ENCODE results near the gene TM9SF3. TPM values are rescaled to one million over a fixed set of nuclear protein-coding genes. Genes with fewer than 3 reads are reported as not detected.

The TM9SF3 gene
- total and polyA plus RNA-seq, 10 of the 15 experiments (the other 5 are each of a cell fraction or from before 2014, with no cell fraction given) = 17.1 to 85.4 (median 44.9) TPM

DNA sequence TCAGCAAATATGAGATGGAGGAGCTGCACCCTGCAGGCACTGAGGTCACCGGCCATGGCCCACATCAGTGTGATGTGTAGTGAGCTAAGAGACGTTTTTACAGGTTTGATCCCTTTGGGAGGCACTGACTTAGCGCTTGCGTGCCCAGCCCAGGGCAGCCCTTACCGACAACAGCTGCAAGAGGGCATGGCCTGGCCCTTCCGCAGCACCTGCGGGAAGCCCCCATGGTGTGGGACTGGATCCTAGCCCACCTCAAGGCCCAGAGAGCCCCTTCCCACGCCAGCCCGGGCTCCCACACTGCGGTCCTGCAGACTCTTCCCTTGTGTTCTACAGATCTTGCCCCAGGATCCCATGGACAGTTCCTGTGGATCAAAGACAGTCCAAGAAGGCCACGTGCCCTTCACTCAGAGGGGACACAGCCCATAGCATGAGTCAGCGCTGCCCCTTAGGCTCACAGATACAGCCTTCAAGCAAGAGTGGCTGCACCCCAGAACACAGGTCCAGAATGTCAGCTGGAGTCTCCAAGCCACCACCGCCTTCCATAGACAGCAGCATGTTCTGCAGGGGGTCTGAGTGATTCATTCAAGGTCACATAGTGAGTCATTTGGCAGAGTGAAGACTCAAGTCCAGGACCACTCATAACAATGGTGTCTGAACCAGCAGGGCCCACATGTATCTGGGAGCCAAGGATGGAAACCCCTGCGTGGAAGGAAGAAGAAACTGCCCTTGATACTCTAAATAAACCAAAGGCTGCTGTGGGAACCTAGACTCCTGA, 98.5 kb downstream of the TM9SF3 start (continued):
- TF ChIP-seq MYC (IDR thresholded peaks at IDR 0.05; ENCODE audit: insufficient read depth, insufficient read length, insufficient replicate concordance, low read length, severe bottlenecking) = no peak
- TF ChIP-seq BACH1 (IDR thresholded peaks at IDR 0.05; ENCODE audit: borderline replicate concordance) = no peak
- TF ChIP-seq BHLHE40 (IDR thresholded peaks at IDR 0.05; ENCODE audit: borderline replicate concordance in 1 of 2, low read depth in 2 of 2, low read length in 1 of 2) = no peak
- TF ChIP-seq NRF1 (conservative IDR thresholded peaks at IDR 0.05; ENCODE audit: low read depth, low read length) = no peak
- no peak for TF ChIP-seq MTA3 (IDR thresholded peaks at IDR 0.05; ENCODE audit: borderline replicate concordance, low read length)
- TF ChIP-seq SPI1 (IDR thresholded peaks at IDR 0.05; ENCODE audit: borderline replicate concordance, insufficient read depth, low read depth, low read length) = no peak
- no peak for TF ChIP-seq POLR2AphosphoS2 (IDR thresholded peaks at IDR 0.05; ENCODE audit: low read depth, low read length)

DNA sequence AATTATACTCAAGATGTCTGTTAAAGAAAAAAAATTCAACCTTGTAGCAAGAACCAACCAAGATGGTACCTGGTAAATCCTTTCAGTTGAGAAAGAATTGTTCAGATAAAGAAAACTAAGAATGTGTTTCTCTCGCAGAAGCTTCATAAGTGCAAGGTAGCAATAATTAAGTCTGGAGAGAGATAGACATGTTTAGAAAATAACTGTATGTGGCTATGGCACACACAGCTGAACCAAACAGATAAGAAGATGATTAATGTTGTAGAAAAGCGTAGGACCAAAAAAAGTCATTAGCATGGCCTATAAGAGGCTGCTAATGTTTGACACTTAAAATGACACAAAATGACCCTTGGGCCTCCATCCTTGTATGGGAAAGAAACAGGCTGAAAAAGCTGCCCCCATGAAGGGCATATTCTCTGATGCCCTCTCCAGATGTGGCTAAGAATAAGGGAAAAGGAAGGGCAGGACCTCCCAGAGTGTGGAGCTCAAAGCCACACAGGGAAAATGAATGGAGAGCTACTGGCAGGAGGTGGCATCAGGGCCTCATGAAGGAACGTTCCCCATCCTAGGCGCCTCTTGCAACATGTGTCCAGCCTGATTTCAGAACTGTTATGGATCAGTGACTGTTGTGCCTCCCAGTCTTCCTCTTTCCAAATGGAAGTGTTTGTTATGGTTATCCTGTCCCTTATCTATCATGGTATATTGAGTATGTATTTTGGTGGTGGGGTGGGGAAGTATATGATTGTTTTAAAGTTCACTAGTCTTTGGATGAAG, 103.8 kb downstream of the TM9SF3 start:
- H3K4me3 ChIP-seq = no peak overlapping the region
- no peak for FAIRE-seq
- SMC1A ChIA-PET (ENCODE audit: uncharacterized antibody, unreplicated experiment) = interaction anchor here (1.0 kb wide), 1 partner anchor 11 kb away, joined by 3 read pairs; no protein-coding TSS in a partner anchor
- no peak overlapping the region for H2AFZ ChIP-seq (ENCODE audit: control insufficient read depth, low read depth, low read length)
- H3K36me3 ChIP-seq (ENCODE audit: control insufficient read depth in 2 of 2, insufficient read depth in 2 of 2, low read length in 1 of 2) = no peaks in the 10 kb centered on the region
- CTCF ChIA-PET = no interaction called here
- H3K9me3 ChIP-seq (replicated peaks; ENCODE audit: control insufficient read depth, insufficient read depth, low read length) = no peaks in the 10 kb centered on the region
- H3K27me3 ChIP-seq (replicated peaks in 1 of 2; ENCODE audit: control insufficient read depth in 2 of 2, insufficient read depth in 2 of 2, low read length in 1 of 2) = no peaks in the 10 kb centered on the region
- TF ChIP-seq, protein P1, sequence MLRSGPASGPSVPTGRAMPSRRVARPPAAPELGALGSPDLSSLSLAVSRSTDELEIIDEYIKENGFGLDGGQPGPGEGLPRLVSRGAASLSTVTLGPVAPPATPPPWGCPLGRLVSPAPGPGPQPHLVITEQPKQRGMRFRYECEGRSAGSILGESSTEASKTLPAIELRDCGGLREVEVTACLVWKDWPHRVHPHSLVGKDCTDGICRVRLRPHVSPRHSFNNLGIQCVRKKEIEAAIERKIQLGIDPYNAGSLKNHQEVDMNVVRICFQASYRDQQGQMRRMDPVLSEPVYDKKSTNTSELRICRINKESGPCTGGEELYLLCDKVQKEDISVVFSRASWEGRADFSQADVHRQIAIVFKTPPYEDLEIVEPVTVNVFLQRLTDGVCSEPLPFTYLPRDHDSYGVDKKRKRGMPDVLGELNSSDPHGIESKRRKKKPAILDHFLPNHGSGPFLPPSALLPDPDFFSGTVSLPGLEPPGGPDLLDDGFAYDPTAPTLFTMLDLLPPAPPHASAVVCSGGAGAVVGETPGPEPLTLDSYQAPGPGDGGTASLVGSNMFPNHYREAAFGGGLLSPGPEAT (IDR thresholded peaks at IDR 0.05; ENCODE audit: low read depth) = no peak
- TF ChIP-seq PAX8 (IDR thresholded peaks at IDR 0.05) = no peak
- TF ChIP-seq, protein P2, sequence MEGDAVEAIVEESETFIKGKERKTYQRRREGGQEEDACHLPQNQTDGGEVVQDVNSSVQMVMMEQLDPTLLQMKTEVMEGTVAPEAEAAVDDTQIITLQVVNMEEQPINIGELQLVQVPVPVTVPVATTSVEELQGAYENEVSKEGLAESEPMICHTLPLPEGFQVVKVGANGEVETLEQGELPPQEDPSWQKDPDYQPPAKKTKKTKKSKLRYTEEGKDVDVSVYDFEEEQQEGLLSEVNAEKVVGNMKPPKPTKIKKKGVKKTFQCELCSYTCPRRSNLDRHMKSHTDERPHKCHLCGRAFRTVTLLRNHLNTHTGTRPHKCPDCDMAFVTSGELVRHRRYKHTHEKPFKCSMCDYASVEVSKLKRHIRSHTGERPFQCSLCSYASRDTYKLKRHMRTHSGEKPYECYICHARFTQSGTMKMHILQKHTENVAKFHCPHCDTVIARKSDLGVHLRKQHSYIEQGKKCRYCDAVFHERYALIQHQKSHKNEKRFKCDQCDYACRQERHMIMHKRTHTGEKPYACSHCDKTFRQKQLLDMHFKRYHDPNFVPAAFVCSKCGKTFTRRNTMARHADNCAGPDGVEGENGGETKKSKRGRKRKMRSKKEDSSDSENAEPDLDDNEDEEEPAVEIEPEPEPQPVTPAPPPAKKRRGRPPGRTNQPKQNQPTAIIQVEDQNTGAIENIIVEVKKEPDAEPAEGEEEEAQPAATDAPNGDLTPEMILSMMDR (IDR thresholded peaks at IDR 0.05 in 2 of 3, conservative IDR thresholded peaks at IDR 0.05 in 1 of 3; ENCODE audit: control insufficient read depth in 2 of 3, extremely low read depth in 1 of 3, insufficient read depth in 1 of 3, low read depth in 3 of 3, low read length in 3 of 3) = no peak
- DNase-seq (ENCODE audit: low read depth, low spot score) = no peak
- H3K79me2 ChIP-seq (ENCODE audit: control insufficient read depth, insufficient read depth, low read length) = no peaks in the 10 kb centered on the region
- H3K9ac ChIP-seq (ENCODE audit: control insufficient read depth, insufficient read depth, low read length) = no peak overlapping the region
- no peak for ATAC-seq
- H4K20me1 ChIP-seq (ENCODE audit: control insufficient read depth, insufficient read depth) = no peaks in the 10 kb centered on the region
- intact Hi-C loops (cut with micrococcal nuclease; ENCODE audit: unreplicated experiment) = no loop called here
- H3K4me2 ChIP-seq (ENCODE audit: control insufficient read depth, insufficient read depth) = no peak overlapping the region
- no peaks in the 10 kb centered on the region for H3K4me1 ChIP-seq (ENCODE audit: control insufficient read depth, insufficient read depth, low read length)
- WGBS (ENCODE audit: insufficient coverage, insufficient replicate concordance, low lambda C conversion rate, missing lambda C conversion rate) = 47% methylated on average over 4 of the region's 4 CpGs
- H3K27ac ChIP-seq (ENCODE audit: control insufficient read depth, insufficient read depth) = no peak overlapping the region
- no TSS peak for BruUV-seq (replicated peaks)
- POLR2A ChIA-PET = interaction anchor here (0.7 kb wide), 1 partner anchor 449 kb away, joined by 3 read pairs; no protein-coding TSS in a partner anchor
- in situ Hi-C loops (cut with MboI) = no loop called here
- RAD21 ChIA-PET (ENCODE audit: unreplicated experiment) = no interaction called here

Measured in GM12878 (cell line).